IMR-90 (cell line): ENCODE results near the gene LRRFIP1.

Experiments
- MAZ ChIP-seq: IDR thresholded peaks from 2 replicates; pipeline ENCODE4 v1.6.1; 2012; ENCODE audit warnings: low read depth, mild to moderate bottlenecking, low read length, improper control_type of control experiment, moderate library complexity, borderline replicate concordance
- POLR2A ChIP-seq: IDR thresholded peaks from 2 replicates; pipeline ENCODE4 v1.6.1; 2012; ENCODE audit warnings: mild to moderate bottlenecking, low read depth, low read length
- TF ChIP-seq, protein P1 (sequence below): conservative IDR thresholded peaks from 2 replicates; pipeline ENCODE4 v1.5.1; 2012; ENCODE audit warnings: mild to moderate bottlenecking, low read depth, low read length, improper control_type of control experiment
- TF ChIP-seq, protein P2 (sequence below): fragments of 150-350 bp; IDR thresholded peaks from 2 replicates; pipeline ENCODE4 v1.6.1; 2016; ENCODE audit warnings: low read depth, mild to moderate bottlenecking, low read length, moderate library complexity, borderline replicate concordance

DNA sequence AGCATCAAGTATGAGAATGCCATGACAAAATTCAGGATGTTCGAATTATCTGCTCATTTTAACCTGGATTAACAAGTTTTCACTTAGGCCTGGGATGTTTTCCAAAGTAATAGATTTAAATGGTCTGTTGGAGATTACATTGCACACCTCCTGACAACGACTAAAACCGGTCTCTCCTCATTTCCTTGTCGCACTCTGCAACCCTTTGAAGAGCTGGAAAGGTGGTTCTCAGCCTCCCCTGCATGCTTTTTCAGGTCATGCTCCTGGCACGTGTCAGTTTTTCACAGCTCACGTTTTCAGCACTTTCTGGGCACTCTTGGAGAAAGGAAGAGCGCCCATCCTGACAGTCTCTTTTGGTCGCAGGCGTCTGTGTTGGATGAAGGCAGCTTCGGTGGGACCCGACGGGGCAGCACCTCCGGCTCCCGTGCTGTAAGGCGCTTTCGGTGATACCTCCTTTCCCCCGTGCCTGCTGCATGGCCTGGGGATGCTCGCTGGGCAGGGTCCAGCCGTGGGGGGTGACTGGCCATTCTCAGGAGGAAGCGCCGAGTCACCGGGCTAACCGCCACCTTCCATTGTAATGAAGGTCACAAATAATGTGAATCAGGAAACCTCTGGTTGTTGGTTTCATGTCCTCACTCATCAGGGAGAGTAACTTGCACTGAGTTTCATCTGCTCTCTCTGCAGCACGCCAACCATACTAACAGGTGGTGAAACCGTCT is 107.7 kb downstream of the LRRFIP1 start:
- TF ChIP-seq, protein P1, sequence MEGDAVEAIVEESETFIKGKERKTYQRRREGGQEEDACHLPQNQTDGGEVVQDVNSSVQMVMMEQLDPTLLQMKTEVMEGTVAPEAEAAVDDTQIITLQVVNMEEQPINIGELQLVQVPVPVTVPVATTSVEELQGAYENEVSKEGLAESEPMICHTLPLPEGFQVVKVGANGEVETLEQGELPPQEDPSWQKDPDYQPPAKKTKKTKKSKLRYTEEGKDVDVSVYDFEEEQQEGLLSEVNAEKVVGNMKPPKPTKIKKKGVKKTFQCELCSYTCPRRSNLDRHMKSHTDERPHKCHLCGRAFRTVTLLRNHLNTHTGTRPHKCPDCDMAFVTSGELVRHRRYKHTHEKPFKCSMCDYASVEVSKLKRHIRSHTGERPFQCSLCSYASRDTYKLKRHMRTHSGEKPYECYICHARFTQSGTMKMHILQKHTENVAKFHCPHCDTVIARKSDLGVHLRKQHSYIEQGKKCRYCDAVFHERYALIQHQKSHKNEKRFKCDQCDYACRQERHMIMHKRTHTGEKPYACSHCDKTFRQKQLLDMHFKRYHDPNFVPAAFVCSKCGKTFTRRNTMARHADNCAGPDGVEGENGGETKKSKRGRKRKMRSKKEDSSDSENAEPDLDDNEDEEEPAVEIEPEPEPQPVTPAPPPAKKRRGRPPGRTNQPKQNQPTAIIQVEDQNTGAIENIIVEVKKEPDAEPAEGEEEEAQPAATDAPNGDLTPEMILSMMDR = no peak
- TF ChIP-seq, protein P2, sequence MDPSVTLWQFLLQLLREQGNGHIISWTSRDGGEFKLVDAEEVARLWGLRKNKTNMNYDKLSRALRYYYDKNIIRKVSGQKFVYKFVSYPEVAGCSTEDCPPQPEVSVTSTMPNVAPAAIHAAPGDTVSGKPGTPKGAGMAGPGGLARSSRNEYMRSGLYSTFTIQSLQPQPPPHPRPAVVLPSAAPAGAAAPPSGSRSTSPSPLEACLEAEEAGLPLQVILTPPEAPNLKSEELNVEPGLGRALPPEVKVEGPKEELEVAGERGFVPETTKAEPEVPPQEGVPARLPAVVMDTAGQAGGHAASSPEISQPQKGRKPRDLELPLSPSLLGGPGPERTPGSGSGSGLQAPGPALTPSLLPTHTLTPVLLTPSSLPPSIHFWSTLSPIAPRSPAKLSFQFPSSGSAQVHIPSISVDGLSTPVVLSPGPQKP = no peak
- TF ChIP-seq MAZ (no peak), POLR2A (no peak; the same call in 1 of the 2 replicates)
